Measurements from ENCODE around the gene SEMA5A.

- TF ChIP-seq, protein P1, sequence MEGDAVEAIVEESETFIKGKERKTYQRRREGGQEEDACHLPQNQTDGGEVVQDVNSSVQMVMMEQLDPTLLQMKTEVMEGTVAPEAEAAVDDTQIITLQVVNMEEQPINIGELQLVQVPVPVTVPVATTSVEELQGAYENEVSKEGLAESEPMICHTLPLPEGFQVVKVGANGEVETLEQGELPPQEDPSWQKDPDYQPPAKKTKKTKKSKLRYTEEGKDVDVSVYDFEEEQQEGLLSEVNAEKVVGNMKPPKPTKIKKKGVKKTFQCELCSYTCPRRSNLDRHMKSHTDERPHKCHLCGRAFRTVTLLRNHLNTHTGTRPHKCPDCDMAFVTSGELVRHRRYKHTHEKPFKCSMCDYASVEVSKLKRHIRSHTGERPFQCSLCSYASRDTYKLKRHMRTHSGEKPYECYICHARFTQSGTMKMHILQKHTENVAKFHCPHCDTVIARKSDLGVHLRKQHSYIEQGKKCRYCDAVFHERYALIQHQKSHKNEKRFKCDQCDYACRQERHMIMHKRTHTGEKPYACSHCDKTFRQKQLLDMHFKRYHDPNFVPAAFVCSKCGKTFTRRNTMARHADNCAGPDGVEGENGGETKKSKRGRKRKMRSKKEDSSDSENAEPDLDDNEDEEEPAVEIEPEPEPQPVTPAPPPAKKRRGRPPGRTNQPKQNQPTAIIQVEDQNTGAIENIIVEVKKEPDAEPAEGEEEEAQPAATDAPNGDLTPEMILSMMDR (optimal IDR thresholded peaks at IDR 0.05 in 1 of 3, IDR thresholded peaks at IDR 0.05 in 1 of 3, conservative IDR thresholded peaks at IDR 0.05 in 1 of 3; ENCODE audit: extremely low read depth in 1 of 3, insufficient read depth in 2 of 3, low read length in 3 of 3): peak in 2 of 3 experiments; percentile 43 to 60
- no peak for TF ChIP-seq EZH2 (IDR thresholded peaks at IDR 0.05; ENCODE audit: low read length)
These were observed 552.8 kb downstream of the SEMA5A start for GRCh38 chr5:8993031-8993430.

All from keratinocyte (primary cell).